ENCODE data around the gene SEC14L3.

The SEC14L3 gene

DNA sequence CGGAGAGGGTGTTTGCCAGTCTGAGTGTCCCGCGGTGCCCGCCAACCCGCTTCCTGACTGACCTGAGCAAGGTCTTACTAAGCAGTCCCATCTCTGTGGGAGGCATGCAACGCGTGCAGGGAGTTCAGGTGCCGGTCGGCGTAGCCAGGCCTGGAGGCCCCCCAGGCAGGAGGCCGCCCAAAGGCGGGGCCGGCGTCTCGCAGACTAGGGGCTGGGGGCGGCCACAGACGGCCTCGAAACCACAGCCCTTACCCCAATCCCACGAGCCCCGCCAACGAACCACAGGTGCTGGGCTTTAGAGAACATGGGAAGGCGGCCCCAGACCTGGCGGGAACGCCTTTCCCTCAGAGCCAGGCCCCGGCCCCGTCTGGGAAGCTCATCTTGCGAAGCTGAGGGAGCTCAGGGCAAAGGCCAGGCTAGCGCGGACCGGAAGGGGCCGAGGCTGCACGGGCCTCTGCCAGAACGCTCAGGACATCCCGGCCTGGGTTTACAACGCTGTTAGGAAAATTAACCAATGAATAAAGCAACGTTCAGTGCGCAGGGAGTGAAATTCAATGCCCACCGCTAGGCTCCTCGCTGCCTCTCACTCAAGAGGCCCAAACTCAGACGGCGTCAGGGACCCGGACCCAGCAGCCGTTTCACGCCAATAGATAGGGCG, 48.4 kb downstream of the SEC14L3 start:
- no peak for DNase-seq (ENCODE audit: low spot score)
- in situ Hi-C loops (cut with MboI; ENCODE audit: low sequenced_read_pairs, unreplicated experiment), result no loop called here

DNA sequence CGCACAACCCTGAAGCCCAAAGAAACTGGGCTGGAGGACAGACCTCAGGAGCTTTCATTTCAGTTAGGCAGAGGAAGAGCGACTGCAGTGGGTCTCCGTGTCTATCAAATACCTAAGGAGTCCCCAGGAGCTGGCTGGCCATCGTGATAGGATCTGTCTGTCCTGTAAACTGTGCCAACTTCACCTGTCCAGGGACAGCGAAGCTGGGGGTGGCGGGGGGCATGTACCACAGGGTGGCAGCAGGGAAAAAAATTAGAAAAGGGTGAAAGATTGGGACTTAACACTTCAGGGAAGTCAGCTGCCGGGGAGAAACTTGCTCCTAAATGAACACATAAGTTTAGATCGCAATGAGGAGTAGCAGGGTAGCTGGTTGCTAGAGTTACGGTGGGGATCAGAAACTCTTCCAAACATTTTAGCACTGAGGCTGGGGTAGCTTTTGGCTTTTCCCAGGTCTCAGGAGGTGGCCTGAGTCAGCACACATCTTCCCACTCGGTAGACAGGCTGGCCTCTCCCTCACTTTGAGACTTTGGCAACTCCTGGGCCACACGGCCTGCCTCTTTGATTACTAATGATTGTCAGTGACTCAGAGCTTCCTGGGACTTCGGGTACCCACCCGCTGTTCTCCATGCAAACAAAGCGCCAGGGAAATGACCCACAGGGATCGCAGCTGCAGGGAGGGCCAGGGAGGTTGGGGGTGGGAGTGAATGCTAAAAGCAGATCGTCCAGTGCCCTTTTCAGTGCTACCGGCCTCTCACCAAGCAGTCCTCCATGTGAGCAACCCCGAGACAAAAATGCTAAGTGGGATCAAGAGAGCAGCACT, 49.1 kb downstream of the SEC14L3 start:
- in situ Hi-C loops (cut with MboI; ENCODE audit: low sequenced_read_pairs, unreplicated experiment), result no loop called here

More for the DNA sequence above, 48.4 kb downstream of the SEC14L3 start:
- no peak for TF ChIP-seq CTCF (IDR thresholded peaks at IDR 0.05; ENCODE audit: borderline replicate concordance, control extremely low read depth, extremely low read depth, insufficient read depth, missing control alignments)

DNA sequence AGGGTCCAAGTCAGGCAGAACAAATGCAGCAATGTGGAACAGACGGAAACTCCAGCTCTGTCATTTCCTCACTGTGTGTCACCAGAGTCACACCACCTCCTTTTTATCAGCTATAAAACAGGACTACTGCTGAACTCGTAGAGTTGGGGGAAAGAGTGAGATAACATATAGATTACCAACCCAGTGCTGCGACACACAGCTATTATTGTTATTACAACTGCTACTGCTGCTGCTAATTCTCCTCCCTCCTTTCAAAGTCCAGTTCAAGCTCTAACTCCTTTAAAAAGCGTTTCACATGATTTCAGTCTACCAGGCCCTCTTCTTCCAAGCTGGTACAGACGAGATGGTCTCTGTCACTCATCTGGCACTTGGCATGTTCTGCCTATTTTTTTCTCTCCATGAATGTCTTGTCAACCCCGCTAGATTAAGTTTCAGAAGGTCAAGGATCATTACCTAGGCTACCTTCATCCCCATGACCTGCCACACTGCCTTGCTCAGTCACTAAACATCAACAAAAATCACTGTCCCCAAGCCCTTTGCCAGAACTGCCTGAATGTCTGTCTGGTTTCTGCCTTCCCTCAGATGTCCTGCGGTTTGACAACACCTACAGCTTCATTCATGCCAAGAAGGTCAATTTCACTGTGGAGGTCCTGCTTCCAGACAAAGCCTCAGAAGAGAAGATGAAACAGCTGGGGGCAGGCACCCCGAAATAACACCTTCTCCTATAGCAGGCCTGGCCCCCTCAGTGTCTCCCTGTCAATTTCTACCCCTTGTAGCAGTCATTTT, 49.9 kb downstream of the SEC14L3 start:
- in situ Hi-C loops (cut with MboI; ENCODE audit: low sequenced_read_pairs, unreplicated experiment), result no loop called here
- no peak for DNase-seq (ENCODE audit: low spot score)
- TF ChIP-seq CTCF (IDR thresholded peaks at IDR 0.05; ENCODE audit: borderline replicate concordance, control extremely low read depth, extremely low read depth, insufficient read depth, missing control alignments), result no peak

More for the DNA sequence above, 49.1 kb downstream of the SEC14L3 start:
- no peak for DNase-seq (ENCODE audit: low spot score)
- no peak for TF ChIP-seq CTCF (IDR thresholded peaks at IDR 0.05; ENCODE audit: borderline replicate concordance, control extremely low read depth, extremely low read depth, insufficient read depth, missing control alignments)

GRCh38 chr22:30420347-30421125, 51.3 kb downstream of the SEC14L3 start:
- in situ Hi-C loops (cut with MboI; ENCODE audit: low sequenced_read_pairs, unreplicated experiment), result no loop called here
- TF ChIP-seq CTCF (IDR thresholded peaks at IDR 0.05; ENCODE audit: borderline replicate concordance, control extremely low read depth, extremely low read depth, insufficient read depth, missing control alignments), result no peak
- DNase-seq (ENCODE audit: low spot score), result no peak

DNA sequence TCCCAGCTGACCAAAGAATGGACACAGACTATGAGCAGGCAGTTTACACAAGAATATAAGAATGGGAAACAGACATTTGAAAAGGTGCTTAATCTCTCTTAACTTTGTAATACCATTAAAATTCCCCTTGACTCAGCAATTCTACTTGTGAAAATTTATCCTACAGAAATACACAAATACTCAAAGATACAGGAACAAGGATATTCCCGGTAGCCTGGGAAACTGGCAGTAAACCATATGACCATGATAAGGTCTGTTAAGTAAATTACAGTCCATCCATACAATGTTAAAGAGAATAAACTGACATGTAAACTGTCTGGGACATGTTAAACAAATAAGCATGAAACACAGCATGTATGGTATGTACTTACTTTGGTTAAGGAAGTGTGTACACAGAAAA, 55.0 kb downstream of the SEC14L3 start:
- in situ Hi-C loops (cut with MboI; ENCODE audit: low sequenced_read_pairs, unreplicated experiment), result no loop called here
- no peak for DNase-seq (ENCODE audit: low spot score)
- TF ChIP-seq CTCF (IDR thresholded peaks at IDR 0.05; ENCODE audit: borderline replicate concordance, control extremely low read depth, extremely low read depth, insufficient read depth, missing control alignments), result no peak

- in situ Hi-C loops (cut with MboI; ENCODE audit: low sequenced_read_pairs, unreplicated experiment), result no loop called here
- DNase-seq (ENCODE audit: low spot score), result no peak
- no peak for TF ChIP-seq CTCF (IDR thresholded peaks at IDR 0.05; ENCODE audit: borderline replicate concordance, control extremely low read depth, extremely low read depth, insufficient read depth, missing control alignments)
Measured at GRCh38 chr22:30416403-30416802, 55.4 kb downstream of the SEC14L3 start.
